ENCODE measurements around the gene MUC13.
A peak's percentile ranks its signal among the peaks of the same experiment; 100 is the strongest.

MUC13 gene

DNA sequence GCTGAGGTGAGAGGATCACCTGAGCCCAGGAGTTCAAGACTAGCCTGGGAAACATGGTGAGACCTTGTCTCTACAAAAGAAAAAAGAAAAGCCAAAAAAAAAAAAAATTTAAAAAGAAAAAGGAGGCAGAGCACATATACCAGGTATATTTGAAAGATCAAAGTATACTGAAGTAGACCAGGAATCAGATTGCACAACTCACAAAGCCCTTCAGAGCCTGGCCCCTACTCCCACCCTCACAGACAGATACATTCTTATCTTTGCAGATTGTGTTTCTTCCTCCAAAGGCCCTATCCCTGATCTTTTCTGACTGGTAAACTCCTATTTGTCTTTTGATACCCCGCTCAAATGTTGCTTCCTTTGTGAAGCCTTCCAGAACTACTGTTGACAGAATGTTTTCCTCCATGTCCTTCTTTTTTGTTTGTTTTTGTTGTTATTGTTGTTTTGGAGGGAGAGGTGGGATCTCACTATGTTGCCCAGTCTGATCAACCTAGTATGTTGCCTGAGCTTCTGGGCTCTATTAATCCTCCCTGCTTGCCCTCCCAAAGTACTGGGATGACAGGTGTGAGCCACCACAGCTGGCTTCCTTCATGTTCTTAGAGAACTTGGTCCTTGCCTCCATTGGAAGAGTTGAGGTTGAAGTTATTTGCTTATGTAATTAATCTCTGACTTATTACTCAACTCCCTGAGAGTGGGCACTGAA, 37.6 kb downstream of the MUC13 start:
- no peak for DNase-seq (ENCODE audit: low spot score)

DNA sequence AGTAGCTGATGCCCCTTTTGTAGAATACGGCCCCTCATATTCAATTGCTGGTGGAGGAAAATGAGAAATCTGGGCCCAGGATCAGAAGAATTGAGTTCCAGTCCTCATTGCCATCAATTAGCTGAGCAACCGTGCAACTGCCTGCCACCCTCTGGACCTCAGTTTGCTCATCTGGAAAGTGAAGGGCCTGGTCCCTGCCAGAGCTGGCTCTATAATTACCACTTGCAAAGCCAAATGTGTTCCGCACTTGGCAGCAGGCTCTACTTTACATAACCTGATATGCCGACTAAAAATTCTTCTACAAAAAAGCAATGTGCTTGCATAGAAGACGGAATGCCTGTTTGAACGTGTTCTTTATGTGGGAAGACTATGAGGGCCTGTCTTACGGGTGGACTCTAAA, 38.8 kb downstream of the MUC13 start:
- no peak for DNase-seq (ENCODE audit: low spot score)

DNA sequence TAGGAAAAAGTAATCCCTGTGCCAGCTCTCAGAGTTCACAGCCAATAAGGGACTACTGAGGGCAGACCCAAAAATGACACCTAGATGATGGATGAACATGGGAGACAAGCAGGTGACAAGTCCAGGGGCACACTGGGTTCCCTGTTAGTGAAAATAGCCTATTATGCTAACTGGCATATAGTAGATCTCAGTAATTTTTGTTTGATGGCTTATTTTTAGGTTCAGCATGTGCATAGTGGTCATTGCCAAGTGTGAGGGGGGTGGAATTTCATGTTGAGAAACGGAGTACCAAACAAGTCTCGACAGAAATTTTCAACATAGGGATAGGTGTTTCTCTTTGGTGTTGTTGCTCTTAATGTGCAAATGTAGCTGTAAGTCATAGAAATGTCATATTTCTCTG, 41.0 kb downstream of the MUC13 start:
- no peak for DNase-seq (ENCODE audit: low spot score)

- DNase-seq (ENCODE audit: low spot score): no peak
Measured at GRCh38 chr3:124890573-124891190, 43.9 kb downstream of the MUC13 start.

GRCh38 chr3:124888482-124889441, 45.8 kb downstream of the MUC13 start:
- no peak for DNase-seq (ENCODE audit: low spot score)

GRCh38 chr3:124887932-124888298, 46.6 kb downstream of the MUC13 start:
- DNase-seq (ENCODE audit: low spot score): no peak

DNA sequence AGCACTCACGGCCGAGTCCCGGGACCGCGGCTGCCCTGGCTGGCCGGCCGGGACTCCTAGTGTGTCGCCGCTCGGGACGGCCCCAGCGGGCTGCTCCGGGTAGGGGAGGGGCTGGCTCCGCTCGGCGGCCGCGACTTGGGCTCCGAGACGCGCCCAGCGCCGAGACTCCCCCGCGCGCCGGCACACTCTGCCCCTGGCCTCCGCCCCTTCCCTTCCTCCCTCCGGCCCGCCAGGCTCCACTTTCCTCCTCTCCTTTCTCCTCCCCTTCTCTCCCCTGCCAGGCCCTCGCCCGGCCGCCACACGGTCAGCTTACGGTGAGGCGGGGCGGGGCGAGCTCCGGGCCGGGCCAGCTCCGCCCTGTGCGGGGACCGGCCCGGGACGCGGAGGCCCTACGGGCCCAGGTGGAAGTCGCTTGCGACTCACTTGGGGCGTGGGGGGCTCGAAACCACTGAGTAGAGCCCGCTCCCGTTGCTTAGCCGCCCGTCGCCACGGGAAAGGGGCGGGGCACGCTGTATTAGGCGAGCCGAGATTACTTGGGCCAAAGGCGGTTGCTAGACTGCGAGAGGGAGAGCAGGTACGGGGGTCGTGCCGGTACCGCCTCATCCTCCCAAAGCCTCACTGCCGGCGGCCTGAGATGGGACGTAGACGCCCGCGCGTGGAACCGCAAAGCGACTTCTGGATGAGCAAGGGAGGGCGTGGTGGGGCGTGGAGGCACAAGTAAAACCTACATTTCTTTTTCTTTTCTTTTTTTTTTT, 47.2 kb downstream of the MUC13 start, which contains the start of gene ITGB5:
ITGB5 (minus strand) TSS at position 189 of the 755 bp plus-strand sequence. CDS start 365 bp downstream, outside the sequence.
- peak; percentile 61 for DNase-seq (ENCODE audit: low spot score)

- DNase-seq (ENCODE audit: low spot score): peak; percentile 72
Measured at GRCh38 chr3:124886168-124887056, 48.1 kb downstream of the MUC13 start.

DNA sequence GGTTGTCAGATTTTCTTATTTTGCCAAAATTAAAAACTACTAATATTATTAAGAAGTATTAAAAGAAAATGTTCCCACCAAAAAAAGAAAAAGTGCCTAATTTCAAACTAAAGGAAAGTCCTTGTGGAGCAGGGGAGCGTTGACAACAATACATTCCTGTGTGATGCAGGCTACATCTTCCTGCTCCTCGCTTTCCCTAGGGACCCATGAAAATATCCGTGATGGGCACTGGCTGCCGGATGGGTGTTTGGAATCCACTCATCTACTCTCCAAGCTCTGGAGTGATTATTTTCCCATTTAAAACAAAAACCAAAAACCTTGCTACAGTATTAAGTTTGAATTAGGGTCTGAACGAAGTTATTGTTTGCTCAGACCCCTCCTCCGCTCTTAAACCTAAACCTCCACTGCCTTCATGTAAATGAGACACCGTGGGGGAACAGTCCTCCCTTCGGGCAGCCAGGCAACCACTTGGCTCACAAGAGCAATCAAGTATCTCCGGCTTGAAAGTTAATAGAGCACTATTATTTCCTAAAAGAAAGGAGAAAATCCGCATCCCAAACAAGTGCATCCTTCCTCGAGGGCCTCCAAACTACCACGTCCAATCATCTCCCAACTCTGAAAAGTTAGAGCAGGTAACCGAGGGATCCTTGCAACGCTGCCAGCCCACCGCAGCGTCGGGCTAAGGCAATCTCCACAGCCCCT, 48.9 kb downstream of the MUC13 start:
- DNase-seq (ENCODE audit: low spot score): peak; percentile 45

DNA sequence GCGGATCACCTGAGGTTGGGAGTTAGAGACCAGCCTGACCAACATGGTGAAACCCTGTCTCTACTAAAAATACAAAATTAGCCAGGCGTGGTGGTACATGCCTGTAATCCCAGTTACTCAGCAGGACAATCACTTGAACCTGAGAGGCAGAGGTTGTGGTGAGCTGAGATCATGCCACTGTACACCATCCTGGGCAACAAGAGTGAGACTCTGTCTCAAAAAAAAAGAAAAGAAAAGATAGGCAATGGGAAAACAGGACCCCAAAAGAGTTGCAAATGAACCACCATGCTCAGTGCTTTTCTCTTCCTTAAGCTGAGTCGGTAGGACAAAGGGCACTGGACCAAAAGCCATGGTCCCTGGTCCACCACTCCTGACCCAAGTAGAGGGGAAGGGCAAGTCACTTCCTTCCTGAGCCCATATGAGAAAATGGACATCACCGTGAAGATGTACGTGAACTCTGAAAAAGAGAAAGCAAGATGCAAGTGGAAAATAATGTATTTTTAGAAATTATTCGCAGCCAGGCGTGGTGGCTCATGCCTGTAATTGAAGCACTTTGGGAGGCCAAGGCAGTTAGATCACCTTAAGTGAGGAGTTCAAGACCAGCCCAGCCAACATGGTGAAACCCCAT, 50.0 kb downstream of the MUC13 start:
- no peak for DNase-seq (ENCODE audit: low spot score)

DNA sequence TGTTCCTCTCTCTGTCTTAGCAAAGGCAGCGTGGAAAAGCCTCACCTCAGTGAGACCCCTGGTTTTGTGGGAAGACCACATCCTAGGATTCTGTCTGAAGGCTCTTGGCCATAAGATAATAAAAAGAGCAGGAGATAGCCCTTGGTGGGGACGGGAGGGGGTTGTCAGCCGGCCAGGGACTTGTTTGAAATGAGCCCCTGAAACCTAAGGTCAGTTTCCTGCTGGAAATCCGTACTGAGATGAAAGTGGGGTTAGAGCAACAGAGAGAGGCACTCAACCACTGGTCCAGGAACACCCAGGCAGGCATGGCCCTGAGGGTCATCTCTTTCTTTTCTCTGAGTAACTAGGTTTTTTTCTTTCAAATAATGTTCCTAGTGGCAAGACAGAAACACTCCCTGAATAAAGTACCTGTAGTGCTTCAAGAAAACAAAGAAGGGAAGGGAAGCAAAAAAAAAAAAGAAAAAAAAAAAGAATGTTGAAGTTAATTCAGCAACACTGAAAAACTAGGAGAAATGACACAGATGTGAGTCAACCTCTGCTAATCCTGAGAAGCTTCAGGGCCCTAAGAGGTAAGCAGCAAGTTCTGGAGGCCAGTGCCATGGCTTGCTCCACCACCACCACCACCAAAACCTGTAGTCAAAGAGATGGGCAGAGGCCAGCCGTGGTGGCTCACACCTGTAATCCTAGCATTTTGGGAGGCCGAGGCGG, 50.6 kb downstream of the MUC13 start:
- DNase-seq (ENCODE audit: low spot score): no peak

DNA sequence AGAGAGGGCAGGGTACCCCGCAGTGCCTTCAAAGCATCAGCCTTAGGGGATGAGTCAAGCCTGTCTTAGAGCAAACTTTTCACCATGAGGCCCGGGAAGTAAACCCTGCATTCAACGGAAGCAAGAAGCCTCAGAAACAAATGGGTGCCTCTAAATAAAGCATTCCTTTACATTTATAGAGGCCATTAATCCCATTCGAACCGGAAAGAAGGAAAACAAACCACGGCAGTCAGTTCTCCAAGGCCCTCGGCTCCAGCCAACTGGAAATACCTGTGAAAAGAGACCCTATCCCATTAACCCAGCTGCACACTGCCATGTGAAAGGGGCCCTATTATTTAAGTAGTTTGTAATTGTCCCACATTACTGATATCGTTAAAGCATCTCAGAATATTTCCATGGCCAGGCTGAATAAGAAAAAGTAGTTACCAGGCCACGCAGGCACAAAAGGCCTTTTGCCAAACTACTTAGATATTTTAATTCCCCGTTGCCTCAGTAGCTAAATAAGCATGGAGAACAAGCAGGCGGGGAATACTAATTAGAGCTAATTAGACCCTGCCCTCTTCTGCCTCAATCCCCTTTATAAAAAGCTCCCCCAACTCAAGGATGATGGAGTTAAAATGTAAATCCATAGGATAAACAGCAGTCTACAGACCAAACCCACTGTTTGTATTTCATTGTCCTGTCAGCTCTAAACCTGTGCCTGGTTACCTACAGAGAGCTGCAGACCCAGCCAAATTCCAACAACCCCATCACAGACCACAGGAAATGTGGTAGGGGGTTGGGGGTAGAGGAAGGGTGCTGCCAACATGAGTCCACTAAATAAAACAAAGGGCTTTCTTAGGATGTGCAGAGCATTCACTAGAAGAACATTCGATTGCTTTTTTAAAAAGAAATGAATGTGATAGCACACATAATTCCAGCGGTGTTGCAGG, 51.5 kb downstream of the MUC13 start:
- DNase-seq (ENCODE audit: low spot score): no peak

DNA sequence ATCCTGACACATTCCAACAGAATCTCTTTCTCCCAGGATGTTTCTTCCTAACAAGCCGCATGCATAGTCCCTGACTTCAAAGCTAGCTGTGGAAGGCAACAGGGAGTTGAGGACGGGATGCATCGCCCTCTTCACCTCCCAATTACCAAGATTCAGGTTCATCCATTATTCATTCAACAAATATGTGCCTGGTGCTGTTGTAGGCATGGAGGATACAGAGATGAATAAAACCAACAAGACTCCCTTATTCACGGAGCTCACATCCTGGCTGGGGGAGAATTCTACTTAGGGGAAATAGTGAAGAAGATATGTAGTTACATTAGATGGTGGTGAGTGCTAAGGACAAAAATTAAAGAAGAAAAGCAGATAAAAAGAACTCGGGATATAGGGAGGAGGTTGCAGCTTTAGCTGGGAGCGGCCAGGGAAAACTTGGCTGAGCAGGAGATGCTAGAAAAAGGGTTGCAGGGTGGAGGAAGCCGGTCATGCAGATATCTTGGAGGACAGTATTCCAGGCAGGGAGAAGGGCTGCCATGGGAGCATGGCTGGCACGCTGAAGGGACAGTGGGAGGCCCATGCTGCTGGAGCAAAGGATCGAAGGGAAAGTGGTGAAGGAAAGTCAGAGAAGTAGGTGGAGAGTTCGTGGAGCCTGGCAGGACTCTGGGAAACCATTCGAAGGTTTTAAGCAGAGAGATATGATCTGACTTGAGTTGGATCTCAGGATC, 52.4 kb downstream of the MUC13 start:
- DNase-seq (ENCODE audit: low spot score): no peak

DNA sequence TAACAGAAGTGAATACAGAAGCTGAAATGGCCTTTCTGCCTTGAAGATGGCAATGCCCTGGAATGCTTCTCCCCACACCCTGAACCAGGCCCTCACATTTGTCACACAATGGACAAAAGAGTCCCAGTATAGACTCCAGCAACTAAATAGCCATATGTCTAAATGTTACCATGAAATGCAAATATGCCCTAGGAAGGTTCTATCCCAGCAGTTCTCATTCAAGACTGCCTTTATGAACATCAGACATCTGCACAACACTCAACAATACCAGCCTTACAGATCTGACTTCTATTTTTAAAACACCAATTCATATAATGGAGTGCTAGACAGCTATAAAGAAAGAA, 55.2 kb downstream of the MUC13 start:
- DNase-seq (ENCODE audit: low spot score): no peak

GRCh38 chr3:124878561-124879336, 55.8 kb downstream of the MUC13 start:
- no peak for DNase-seq (ENCODE audit: low spot score)

- DNase-seq (ENCODE audit: low spot score): no peak
Measured at GRCh38 chr3:124877674-124878073, 56.9 kb downstream of the MUC13 start.

Measured in globus pallidus (tissue), 1 donor.